Measurements from ENCODE around the gene ALX4.

- TF ChIP-seq CTCF (IDR thresholded peaks at IDR 0.05) (no peak), POLR2A (IDR thresholded peaks at IDR 0.05) (no peak), POLR2AphosphoS5 (IDR thresholded peaks at IDR 0.05; ENCODE audit: insufficient read depth in 1 of 2, low read depth in 1 of 2) (no peak)
Observed at GRCh38 chr11:44318369-44318768, 8.4 kb upstream of the ALX4 start.
